SU-DHL-6 (cell line): ENCODE data around the gene MOB3B.

ENCODE experiments used
- CTCF ChIP-seq: fragments of 200-600 bp; sonication (generic); IDR thresholded peaks from one replicate; pipeline ENCODE4 v1.5.1; 2017; ENCODE audit warnings: antibody characterized with exemption, mild to moderate bottlenecking, low read length, moderate library complexity; ENCODE audit not compliant: insufficient read depth, poor library complexity, severe bottlenecking
- EZH2phosphoT487 ChIP-seq: fragments of 200-600 bp; sonication (generic), shearing (Covaris generic); conservative IDR thresholded peaks from 2 replicates; pipeline ENCODE4 v1.6.1; 2018; ENCODE audit warnings: mild to moderate bottlenecking, antibody characterized with exemption, low read length, moderate library complexity, mixed read lengths

GRCh38 chr9:27563738-27564430 is 34.3 kb upstream of the MOB3B start:
- TF ChIP-seq CTCF (no peak), EZH2phosphoT487 (no peak)
